Adrenal gland (tissue), 12 donors: ENCODE results near the gene CLRN2. TPM values are rescaled to one million over a fixed set of nuclear protein-coding genes. Genes with fewer than 3 reads are reported as not detected.
A peak's percentile ranks its signal among the peaks of the same experiment; 100 is the strongest.

Source experiments
- DNase-seq, 7 donors: peaks; one replicate each; pipeline ENCODE4 v3.0.0-alpha.2; 2019 to 2020
- H3K27ac ChIP-seq, 5 donors: fragments of 200-600 bp; sonication (generic) in 4 of 5; 1 replicate in 3 of 5; 2 replicates in 2 of 5; pipeline versions ENCODE4 v1.5.1 to v1.8.0; 2016 to 2020; ENCODE audit warnings: mild to moderate bottlenecking in 1 of 5
- H3K27me3 ChIP-seq: fragments of 200-600 bp; 2 replicates; pipeline ENCODE4 v1.8.0; 2021
- H3K36me3 ChIP-seq, 2 donors: fragments of 200-600 bp; replicated peaks in 1 of 2; 1 replicate in 1 of 2; 2 replicates in 1 of 2; pipeline versions ENCODE4 v1.5.1 to v1.8.0; 2018 to 2022
- H3K4me1 ChIP-seq, 2 donors: fragments of 200-600 bp; replicated peaks in 1 of 2; 1 replicate in 1 of 2; 2 replicates in 1 of 2; pipeline versions ENCODE4 v1.5.1 to v1.8.0; 2018 to 2021
- H3K4me3 ChIP-seq, 4 donors: fragments of 200-600 bp; sonication (generic) in 3 of 4; one replicate each; pipeline ENCODE4 v1.5.1; 2016 to 2018
- H3K9me3 ChIP-seq, 3 donors: fragments of 200-600 bp; sonication (generic) in 1 of 3; replicated peaks in 1 of 3; 1 replicate in 2 of 3; 2 replicates in 1 of 3; pipeline versions ENCODE4 v1.5.1 to v1.8.0; 2016 to 2021
- POLR2A ChIP-seq, 2 donors: fragments of 450-650 bp; IDR thresholded peaks; one replicate each; pipeline ENCODE4 v1.6.1; 2017; ENCODE audit warnings: antibody characterized with exemption in 2 of 2, mild to moderate bottlenecking in 2 of 2, moderate library complexity in 1 of 2
- WGBS, 4 donors: extraction: QIAGEN DNeasy Blood & Tissue Kit in 2 of 4; methylation state at CpG; one replicate each; pipeline versions ENCODE4 v1.1.5 to v1.1.7; 2013 to 2017; 5-methylcytosine and 5-hydroxymethylcytosine counted together
- intact Hi-C, 2 donors: fragments of 100-400 bp; cut with DNase I; formaldehyde crosslinking; loops; one replicate each; pipeline versions ENCODE4 v1.14.1 to v1.15.0; 2022 to 2023
- polyA plus RNA-seq, 3 donors: library from polyadenylated mRNA; stranded (reverse); fragments of 200-250 nt in 2 of 3; fragments of 350-450 nt in 1 of 3; fragmentation: Illumina TruSeq in 1 of 3; extraction: RNeasy Lipid Tissue Mini Kit (QIAGEN cat#74804) in 1 of 3; gene quantifications; one replicate each; pipeline ENCODE4 v1.2.3, GENCODE V29; 2013 to 2014
- total RNA-seq, 9 donors: library from RNA; depleted of rRNA in 4 of 9; stranded (reverse); fragments of >200 nt in 4 of 9; fragments of 120-200 nt in 1 of 9; fragmentation: NEBNext Ultra II Directional in 1 of 9; extraction: Animal tissue kit (Norgen Biotek cat#: 25700) in 1 of 9; gene quantifications; one replicate each; pipeline versions ENCODE4 v1.1.0 to v1.2.4, GENCODE V29; 2013 to 2023
- TF ChIP-seq, protein P1 (sequence below), 6 experiments: fragments of 450-650 bp in 4 of 6; fragments of 200-600 bp in 2 of 6; sonication (generic) in 1 of 6; IDR thresholded peaks; 1 replicate in 5 of 6; 2 replicates in 1 of 6; pipeline versions ENCODE4 v1.5.1 to v1.8.0; 2016 to 2021; ENCODE audit warnings: antibody characterized with exemption in 6 of 6, mild to moderate bottlenecking in 2 of 6, moderate library complexity in 1 of 6
- donor health status: healthy with polysubstance abuse.
- donor health status: Bipolar disorder and iron deficiency.
- donor health status: DM: yes; HTN: yes; CAD: no.
- donor health status: DM: no; HTN: no; CAD: no.
- donor health status: DM: no; HTN: no; CAD: no.
- donor health status: DM: yes; HTN: yes; CAD: no.

CLRN2 gene
- total and polyA plus RNA-seq, 12 donors, result not detected

DNA sequence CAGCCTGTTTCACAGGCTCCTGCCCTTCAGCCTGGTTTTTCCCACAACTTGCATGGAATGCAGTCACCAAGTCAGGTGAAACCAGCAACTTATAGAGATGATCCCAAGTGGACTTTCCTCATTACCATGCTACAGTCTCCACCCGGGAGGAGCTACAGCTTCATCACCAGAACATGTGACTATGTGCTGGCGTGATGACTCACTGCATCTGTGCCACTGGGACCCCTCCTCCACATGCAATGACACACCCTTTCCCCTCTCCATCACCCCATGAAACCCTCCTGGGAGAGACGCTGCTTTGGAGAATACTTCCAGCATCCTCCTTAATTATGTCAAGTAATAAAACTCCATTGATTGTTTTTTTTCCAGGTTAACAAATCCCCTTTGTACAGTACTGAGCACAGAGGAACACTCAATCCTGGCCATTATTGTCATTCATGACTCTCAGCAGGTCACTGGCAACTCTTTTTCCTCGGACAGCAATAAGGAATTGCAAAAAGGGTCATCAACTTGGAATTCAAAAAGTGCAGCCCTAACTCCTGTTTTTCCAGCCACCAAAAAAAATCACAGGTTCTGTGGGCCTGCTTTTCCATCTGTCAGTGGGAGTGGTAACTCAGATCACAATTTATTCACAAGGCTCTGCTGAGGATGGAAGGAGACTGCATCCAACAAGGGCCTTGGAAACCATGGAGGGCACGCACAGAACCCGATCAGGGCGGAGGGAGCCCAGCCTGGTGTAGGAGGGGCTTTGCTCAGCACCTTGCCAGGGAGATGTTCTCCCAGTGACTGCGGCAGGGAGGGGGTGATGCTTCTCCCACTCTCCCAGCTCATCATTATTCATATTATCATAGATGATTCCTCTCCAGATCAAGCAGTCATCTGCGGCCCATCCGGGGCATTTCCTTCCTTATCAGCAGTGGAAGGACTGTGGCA, 20.4 kb upstream of the CLRN2 start:
- Histone ChIP-seq H3K36me3 (peaks cover 0 to 20% of the 10 kb centered on the region in 2 donors), H3K4me3 (no peak overlapping the region), H3K4me1 (peaks cover 7 to 39% of the 10 kb centered on the region in 2 donors), H3K27ac (peak overlapping the region in 2 of 5 donors; percentile 3 to 26), H3K27me3 (no peaks in the 10 kb centered on the region), H3K9me3 (no peaks in the 10 kb centered on the region)
- intact Hi-C loops, result no loop called here
- TF ChIP-seq, protein P1, sequence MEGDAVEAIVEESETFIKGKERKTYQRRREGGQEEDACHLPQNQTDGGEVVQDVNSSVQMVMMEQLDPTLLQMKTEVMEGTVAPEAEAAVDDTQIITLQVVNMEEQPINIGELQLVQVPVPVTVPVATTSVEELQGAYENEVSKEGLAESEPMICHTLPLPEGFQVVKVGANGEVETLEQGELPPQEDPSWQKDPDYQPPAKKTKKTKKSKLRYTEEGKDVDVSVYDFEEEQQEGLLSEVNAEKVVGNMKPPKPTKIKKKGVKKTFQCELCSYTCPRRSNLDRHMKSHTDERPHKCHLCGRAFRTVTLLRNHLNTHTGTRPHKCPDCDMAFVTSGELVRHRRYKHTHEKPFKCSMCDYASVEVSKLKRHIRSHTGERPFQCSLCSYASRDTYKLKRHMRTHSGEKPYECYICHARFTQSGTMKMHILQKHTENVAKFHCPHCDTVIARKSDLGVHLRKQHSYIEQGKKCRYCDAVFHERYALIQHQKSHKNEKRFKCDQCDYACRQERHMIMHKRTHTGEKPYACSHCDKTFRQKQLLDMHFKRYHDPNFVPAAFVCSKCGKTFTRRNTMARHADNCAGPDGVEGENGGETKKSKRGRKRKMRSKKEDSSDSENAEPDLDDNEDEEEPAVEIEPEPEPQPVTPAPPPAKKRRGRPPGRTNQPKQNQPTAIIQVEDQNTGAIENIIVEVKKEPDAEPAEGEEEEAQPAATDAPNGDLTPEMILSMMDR (IDR thresholded peaks at IDR 0.05), result no peak
- no peak for TF ChIP-seq POLR2A (IDR thresholded peaks at IDR 0.05)
- 81 to 90% (median 86%) methylated on average over 8 to 10 of the region's 10 CpGs for WGBS, 4 donors
- peak in 5 of 7 donors; percentile 14 to 68 (median 58) for DNase-seq

GRCh38 chr4:17497890-17498523, 17.0 kb upstream of the CLRN2 start:
- Histone ChIP-seq H3K4me1 (peaks cover 7 to 31% of the 10 kb centered on the region in 2 donors), H3K4me3 (no peak overlapping the region), H3K27ac (peak overlapping the region in 4 of 5 donors; percentile 54 to 80 (median 69)), H3K9me3 (no peaks in the 10 kb centered on the region), H3K27me3 (no peaks in the 10 kb centered on the region), H3K36me3 (peaks cover 0 to 37% of the 10 kb centered on the region in 2 donors)
- DNase-seq, result peak; percentile 44 to 85 (median 78)
- intact Hi-C loops, result no loop called here
- 54 to 80% (median 65%) methylated on average over 7 of the region's 7 CpGs for WGBS, 4 donors
- no peak for TF ChIP-seq POLR2A (IDR thresholded peaks at IDR 0.05)
- TF ChIP-seq, protein P1 (IDR thresholded peaks at IDR 0.05), result no peak

- TF ChIP-seq, protein P1 (IDR thresholded peaks at IDR 0.05), result no peak
- no peak for TF ChIP-seq POLR2A (IDR thresholded peaks at IDR 0.05)
- H3K36me3 ChIP-seq, result peaks cover 0 to 41% of the 10 kb centered on the region in 2 donors
- H3K4me1 ChIP-seq, result peaks cover 7 to 16% of the 10 kb centered on the region in 2 donors
- no peaks in the 10 kb centered on the region for H3K27me3 ChIP-seq
- no peak overlapping the region for H3K4me3 ChIP-seq
- intact Hi-C loops, result no loop called here
- no peaks in the 10 kb centered on the region for H3K9me3 ChIP-seq
- no peak overlapping the region for H3K27ac ChIP-seq
- no peak for DNase-seq
Observed at GRCh38 chr4:17500574-17500973, 14.4 kb upstream of the CLRN2 start.

- H3K9me3 ChIP-seq, result no peaks in the 10 kb centered on the region
- WGBS, 4 donors, result 92% methylated on average over 3 of the region's 3 CpGs
- H3K4me1 ChIP-seq, result peaks cover 7 to 13% of the 10 kb centered on the region in 2 donors
- H3K36me3 ChIP-seq, result peaks cover 0 to 56% of the 10 kb centered on the region in 2 donors
- H3K27ac ChIP-seq, result no peak overlapping the region
- no peaks in the 10 kb centered on the region for H3K27me3 ChIP-seq
- intact Hi-C loops, result no loop called here
- no peak overlapping the region for H3K4me3 ChIP-seq
- DNase-seq, result no peak
- TF ChIP-seq, protein P1 (IDR thresholded peaks at IDR 0.05), result no peak
- no peak for TF ChIP-seq POLR2A (IDR thresholded peaks at IDR 0.05)
Observed at GRCh38 chr4:17502756-17503155, 12.2 kb upstream of the CLRN2 start.
